Pancreas (tissue), 10 donors: ENCODE measurements around the gene AKAP9. TPM values are rescaled to one million over a fixed set of nuclear protein-coding genes. Genes with fewer than 3 reads are reported as not detected.
"Not testable (repeated sequence)": the region's sequence is repeated elsewhere in the genome, so short reads cannot be mapped to it uniquely, and the experiment has no call there.

ENCODE experiments used
- ATAC-seq, 4 donors: fragments of 200-7000 bp; cut with Tn5 transposase; one replicate each; pipeline versions ENCODE4 v1.8.0 to v1.9.1; 2020; ENCODE audit warnings: mild to moderate bottlenecking in 4 of 4, moderate library complexity in 4 of 4
- DNase-seq, 6 donors: peaks; one replicate each; pipeline ENCODE4 v3.0.0-alpha.2; 2020
- FAIRE-seq: peaks from 2 replicates; lab custom pipeline; 2012; peaks lifted over from hg19 to GRCh38; lab: Jason Lieb, UNC
- H3K27ac ChIP-seq, 4 donors: fragments of 200-600 bp; sonication (generic); 1 replicate in 3 of 4; 2 replicates in 1 of 4; pipeline versions ENCODE4 v1.5.0 to v1.8.0; 2020
- H3K27me3 ChIP-seq, 4 donors: fragments of 200-600 bp; one replicate each; pipeline ENCODE4 v1.8.0; 2021
- H3K36me3 ChIP-seq, 3 donors: fragments of 200-600 bp; sonication (generic) in 1 of 3; one replicate each; pipeline versions ENCODE4 v1.5.0 to v1.8.0; 2020 to 2021
- H3K4me1 ChIP-seq, 3 donors: fragments of 200-600 bp; one replicate each; pipeline ENCODE4 v1.8.0; 2021
- H3K4me3 ChIP-seq, 4 donors: fragments of 200-600 bp; sonication (generic) in 2 of 4; one replicate each; pipeline versions ENCODE4 v1.5.0 to v1.8.0; 2020 to 2021
- H3K9me3 ChIP-seq, 4 donors: fragments of 200-600 bp; one replicate each; pipeline ENCODE4 v1.8.0; 2021
- CTCF ChIP-seq, 4 donors: fragments of 200-600 bp; sonication (generic) in 3 of 4; IDR thresholded peaks; one replicate each; pipeline versions ENCODE4 v1.5.0 to v1.8.0; 2021; ENCODE audit warnings: antibody characterized with exemption in 4 of 4
- WGBS, 2 donors: extraction: QIAGEN DNeasy Blood & Tissue Kit; methylation state at CpG; one replicate each; pipeline ENCODE4 v1.1.7; 2013; 5-methylcytosine and 5-hydroxymethylcytosine counted together
- intact Hi-C, 3 donors: fragments of 100-400 bp; cut with DNase I; formaldehyde crosslinking; loops; one replicate each; pipeline versions ENCODE4 v1.11.1 to v1.14.2; 2022
- polyA plus RNA-seq, 2 donors: library from polyadenylated mRNA; stranded (reverse); fragments of 200-250 nt; gene quantifications; one replicate each; pipeline ENCODE4 v1.2.3, GENCODE V29; 2013
- total RNA-seq, 6 donors: library from RNA; stranded (reverse); fragmentation: NEBNext Ultra II Directional in 4 of 6; extraction: Animal tissue kit (Norgen Biotek cat#: 25700) in 4 of 6; gene quantifications; one replicate each; pipeline versions ENCODE4 v1.2.1 to v1.2.4, GENCODE V29; 2021 to 2023
- donor health status: healthy with polysubstance abuse.
- donor health status: DM: no; HTN: no; CAD: no; lungs with moderate emphysema.
- donor health status: DM: no; HTN: no; CAD: no.
- donor health status: control.
- donor health status: control.
- donor health status: Bipolar disorder and iron deficiency.
- donor health status: DM: yes; HTN: yes; CAD: no.
- donor health status: DM: no; HTN: no; CAD: no.
- donor health status: DM: no; HTN: no; CAD: no.
- donor health status: DM: yes; HTN: yes; CAD: no.

Gene AKAP9
- total and polyA plus RNA-seq, 8 donors, result 17.8 to 60.4 (median 42.8) TPM

- Histone ChIP-seq H3K27me3 (no peaks in the 10 kb centered on the region), H3K4me3 (no peak overlapping the region), H3K36me3 (peaks cover 6 to 67% (median 11%) of the 10 kb centered on the region in 3 donors), H3K27ac (no peak overlapping the region), H3K9me3 (no peaks in the 10 kb centered on the region), H3K4me1 (no peaks in the 10 kb centered on the region)
- FAIRE-seq (no peak), DNase-seq (no peak), ATAC-seq (no peak)
- whole genome bisulfite sequencing, 2 donors, result 97 to 99% methylated on average over 1 of the region's 1 CpG
- intact Hi-C loops, result no loop called here
- no peak for TF ChIP-seq CTCF (IDR thresholded peaks at IDR 0.05)
Observed at GRCh38 chr7:92092210-92092609, 151.5 kb downstream of the AKAP9 start.

GRCh38 chr7:92095380-92095779, 154.7 kb downstream of the AKAP9 start:
- no peaks in the 10 kb centered on the region for H3K4me1 ChIP-seq
- H3K27me3 ChIP-seq, result no peaks in the 10 kb centered on the region
- H3K4me3 ChIP-seq, result no peak overlapping the region
- 88 to 90% methylated on average over 1 of the region's 1 CpG for WGBS, 2 donors
- H3K36me3 ChIP-seq, result peaks cover 6 to 68% (median 23%) of the 10 kb centered on the region in 3 donors
- DNase-seq, result no peak
- no peak overlapping the region for H3K27ac ChIP-seq
- no peak for TF ChIP-seq CTCF (IDR thresholded peaks at IDR 0.05)
- intact Hi-C loops, result no loop called here
- no peak for ATAC-seq
- FAIRE-seq, result no peak
- H3K9me3 ChIP-seq, result no peaks in the 10 kb centered on the region

GRCh38 chr7:92100534-92100933, 159.9 kb downstream of the AKAP9 start:
- peaks cover 0 to 83% (median 31%) of the 10 kb centered on the region in 3 donors for H3K36me3 ChIP-seq
- no peaks in the 10 kb centered on the region for H3K27me3 ChIP-seq
- H3K9me3 ChIP-seq, result no peaks in the 10 kb centered on the region
- H3K27ac ChIP-seq, result no peak overlapping the region
- FAIRE-seq (no peak), ATAC-seq (no peak), DNase-seq (no peak)
- intact Hi-C loops, result no loop called here
- no peak overlapping the region for H3K4me3 ChIP-seq
- 86 to 99% methylated on average over 1 of the region's 1 CpG for WGBS, 2 donors
- H3K4me1 ChIP-seq, result no peaks in the 10 kb centered on the region
- no peak for TF ChIP-seq CTCF (IDR thresholded peaks at IDR 0.05)

GRCh38 chr7:92102862-92103261, 162.2 kb downstream of the AKAP9 start:
- WGBS, 2 donors, result 96 to 99% methylated on average over 5 of the region's 5 CpGs
- peaks cover 0 to 83% (median 22%) of the 10 kb centered on the region in 3 donors for H3K36me3 ChIP-seq

GRCh38 chr7:92108821-92109220, 168.2 kb downstream of the AKAP9 start:
- Histone ChIP-seq H3K36me3 (peaks cover 0 to 33% (median 3%) of the 10 kb centered on the region in 3 donors), H3K27me3 (no peaks in the 10 kb centered on the region), H3K9me3 (no peaks in the 10 kb centered on the region), H3K4me3 (no peak overlapping the region), H3K4me1 (no peaks in the 10 kb centered on the region), H3K27ac (no peak overlapping the region)
- TF ChIP-seq CTCF (IDR thresholded peaks at IDR 0.05), result no peak
- FAIRE-seq, result no peak
- ATAC-seq, result no peak
- 95 to 96% methylated on average over 8 of the region's 8 CpGs for WGBS, 2 donors
- intact Hi-C loops, result no loop called here
- DNase-seq, result no peak

More at GRCh38 chr7:92102862-92103261, 162.2 kb downstream of the AKAP9 start:
- FAIRE-seq, H3K4me3 ChIP-seq, DNase-seq, intact Hi-C loops, H3K27ac ChIP-seq, H3K9me3 ChIP-seq, H3K4me1 ChIP-seq, H3K27me3 ChIP-seq, ATAC-seq: not testable (repeated sequence)
